GM06990 (cell line): ENCODE measurements around the gene SNTB2.
A peak's percentile ranks its signal among the peaks of the same experiment; 100 is the strongest.

Experiments used
- DNase-seq: peaks from one replicate; pipeline ENCODE4 v3.0.0-alpha.2; 2011; ENCODE audit not compliant: insufficient read length; ENCODE audit errors: extremely low read depth
- H3K27me3 ChIP-seq: replicated peaks from 2 replicates; pipeline ENCODE4 v1.6.0; 2011; ENCODE audit warnings: low read length; ENCODE audit not compliant: control insufficient read depth, insufficient read depth
- H3K36me3 ChIP-seq: 2 replicates; pipeline ENCODE4 v1.5.1; 2011; ENCODE audit warnings: low read length; ENCODE audit not compliant: control insufficient read depth, insufficient read depth
- H3K4me3 ChIP-seq: replicated peaks from 2 replicates; pipeline ENCODE4 v1.5.1; 2011; ENCODE audit warnings: low read depth, mild to moderate bottlenecking, control low read depth, low read length
- TF ChIP-seq, protein P1 (sequence below): IDR thresholded peaks from 2 replicates; pipeline ENCODE4 v1.5.1; 2011; ENCODE audit warnings: low read length, control low read depth, mild to moderate bottlenecking, inconsistent platforms; ENCODE audit not compliant: insufficient read depth, poor library complexity, severe bottlenecking

SNTB2 gene

DNA sequence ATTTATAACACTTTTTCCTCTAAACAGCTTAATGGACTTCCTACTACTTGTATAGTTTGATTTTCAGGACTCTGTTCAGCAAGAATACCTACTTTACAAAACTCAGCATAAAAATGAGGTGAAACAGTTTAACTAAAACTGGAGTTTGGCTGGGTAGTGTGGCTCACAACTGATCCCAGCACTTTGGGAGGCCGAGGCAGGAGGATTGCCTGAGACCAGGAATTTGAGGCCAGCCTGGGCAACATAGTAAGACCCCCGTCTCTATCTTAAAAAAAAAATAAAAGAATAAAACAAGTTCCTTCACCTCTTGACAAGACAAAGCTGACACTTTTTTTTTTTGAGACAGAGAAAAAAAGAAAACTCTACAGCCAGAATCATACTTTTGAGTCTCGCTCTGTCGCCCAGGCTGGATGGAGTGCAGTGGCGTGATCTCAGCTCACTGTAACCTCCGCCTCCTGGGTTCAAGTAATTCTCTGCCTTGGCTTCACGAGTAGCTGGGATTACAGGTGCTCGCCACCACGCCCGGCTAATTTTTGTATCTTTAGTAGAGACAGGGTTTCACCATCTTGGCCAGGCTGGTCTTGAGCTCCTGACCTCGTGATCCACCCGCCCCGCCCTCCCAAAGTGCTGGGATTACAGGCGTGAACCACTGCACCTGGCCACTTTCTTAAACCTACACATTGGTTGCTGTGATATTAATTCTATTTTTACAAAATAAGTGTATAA lies 140.8 kb downstream of the SNTB2 start:
- peaks cover 30% of the 10 kb centered on the region for H3K36me3 ChIP-seq
- DNase-seq: no peak
- TF ChIP-seq, protein P1, sequence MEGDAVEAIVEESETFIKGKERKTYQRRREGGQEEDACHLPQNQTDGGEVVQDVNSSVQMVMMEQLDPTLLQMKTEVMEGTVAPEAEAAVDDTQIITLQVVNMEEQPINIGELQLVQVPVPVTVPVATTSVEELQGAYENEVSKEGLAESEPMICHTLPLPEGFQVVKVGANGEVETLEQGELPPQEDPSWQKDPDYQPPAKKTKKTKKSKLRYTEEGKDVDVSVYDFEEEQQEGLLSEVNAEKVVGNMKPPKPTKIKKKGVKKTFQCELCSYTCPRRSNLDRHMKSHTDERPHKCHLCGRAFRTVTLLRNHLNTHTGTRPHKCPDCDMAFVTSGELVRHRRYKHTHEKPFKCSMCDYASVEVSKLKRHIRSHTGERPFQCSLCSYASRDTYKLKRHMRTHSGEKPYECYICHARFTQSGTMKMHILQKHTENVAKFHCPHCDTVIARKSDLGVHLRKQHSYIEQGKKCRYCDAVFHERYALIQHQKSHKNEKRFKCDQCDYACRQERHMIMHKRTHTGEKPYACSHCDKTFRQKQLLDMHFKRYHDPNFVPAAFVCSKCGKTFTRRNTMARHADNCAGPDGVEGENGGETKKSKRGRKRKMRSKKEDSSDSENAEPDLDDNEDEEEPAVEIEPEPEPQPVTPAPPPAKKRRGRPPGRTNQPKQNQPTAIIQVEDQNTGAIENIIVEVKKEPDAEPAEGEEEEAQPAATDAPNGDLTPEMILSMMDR: no peak

DNA sequence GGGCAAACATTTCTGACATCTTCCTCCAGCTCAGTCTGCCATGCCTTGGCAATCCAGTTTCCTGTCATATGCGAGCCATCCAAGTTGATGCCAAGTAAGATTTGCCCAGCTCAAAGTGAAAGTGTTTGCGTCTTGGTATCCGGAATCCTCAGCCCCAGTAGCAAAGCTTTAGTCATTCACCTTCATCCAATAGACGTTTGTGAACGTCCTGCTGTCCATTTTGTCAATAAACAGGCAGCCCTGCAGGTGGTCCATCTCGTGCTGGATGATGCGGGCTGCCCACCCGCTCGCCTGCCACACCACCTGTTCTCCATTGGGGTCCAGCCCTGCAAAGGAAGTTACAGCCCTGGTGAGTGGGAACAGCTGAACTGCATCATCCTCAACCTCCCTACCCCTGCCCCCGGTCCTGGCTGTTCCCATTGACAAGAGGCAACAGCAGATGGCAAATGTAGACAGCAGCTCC lies 141.9 kb downstream of the SNTB2 start:
- TF ChIP-seq, protein P1: no peak
- DNase-seq: no peak
- no peaks in the 10 kb centered on the region for H3K27me3 ChIP-seq
- H3K36me3 ChIP-seq: peaks cover 23% of the 10 kb centered on the region
- peak overlapping the region; percentile 94 for H3K4me3 ChIP-seq

More for the DNA sequence above, 140.8 kb downstream of the SNTB2 start:
- no peaks in the 10 kb centered on the region for H3K27me3 ChIP-seq
- 0 out of 2 replicates have a peak overlapping the region, but pooled peaks have one; percentile 11 for H3K4me3 ChIP-seq

DNA sequence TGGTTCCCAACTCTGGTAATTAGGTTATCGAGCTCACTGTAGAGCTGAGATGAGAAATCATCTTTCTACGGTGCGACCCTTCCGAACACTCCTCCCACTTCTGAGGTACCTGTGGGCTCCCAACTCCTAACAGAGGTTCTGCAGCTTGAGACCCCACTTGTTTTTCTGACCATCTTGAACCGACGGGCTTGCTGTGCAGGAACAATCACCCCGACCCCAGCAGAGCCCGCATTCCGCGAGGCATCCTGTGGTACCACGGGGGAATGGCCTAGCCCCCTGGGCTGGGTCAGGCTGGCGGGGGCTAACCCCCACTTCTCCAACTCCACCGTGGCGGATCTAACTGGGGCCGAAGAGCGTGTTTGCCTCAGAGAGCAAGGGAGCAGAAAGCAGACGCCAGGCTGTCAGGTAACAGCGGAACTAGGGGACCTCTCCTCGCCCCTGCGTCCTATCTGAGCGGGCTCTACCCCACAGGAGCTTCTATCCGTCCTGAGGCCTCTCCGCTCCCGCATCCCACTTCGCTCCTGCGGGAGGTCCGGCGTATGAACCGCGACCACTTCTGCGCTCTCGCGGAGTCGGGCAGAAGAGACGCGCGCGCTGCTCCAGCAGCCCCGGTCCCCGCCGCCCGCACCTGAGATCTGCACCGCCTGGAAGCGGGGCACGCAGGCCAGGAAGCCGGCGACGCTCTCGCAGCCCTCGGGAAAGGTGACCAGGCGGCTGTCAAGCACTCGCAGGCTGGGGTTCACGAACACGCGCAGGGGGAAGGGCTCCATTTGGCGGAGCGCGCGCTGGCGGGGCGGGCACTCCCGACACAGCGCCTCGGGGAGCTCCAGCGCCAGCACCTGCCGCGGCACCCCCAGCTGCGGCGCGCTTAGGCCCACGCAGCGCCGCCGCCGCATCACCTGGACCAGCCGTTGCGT lies 142.7 kb downstream of the SNTB2 start:
- TF ChIP-seq, protein P1: no peak
- H3K36me3 ChIP-seq: peaks cover 20% of the 10 kb centered on the region
- peak overlapping the region; percentile 94 for H3K4me3 ChIP-seq
- DNase-seq: peak; percentile 40
- H3K27me3 ChIP-seq: no peaks in the 10 kb centered on the region

DNA sequence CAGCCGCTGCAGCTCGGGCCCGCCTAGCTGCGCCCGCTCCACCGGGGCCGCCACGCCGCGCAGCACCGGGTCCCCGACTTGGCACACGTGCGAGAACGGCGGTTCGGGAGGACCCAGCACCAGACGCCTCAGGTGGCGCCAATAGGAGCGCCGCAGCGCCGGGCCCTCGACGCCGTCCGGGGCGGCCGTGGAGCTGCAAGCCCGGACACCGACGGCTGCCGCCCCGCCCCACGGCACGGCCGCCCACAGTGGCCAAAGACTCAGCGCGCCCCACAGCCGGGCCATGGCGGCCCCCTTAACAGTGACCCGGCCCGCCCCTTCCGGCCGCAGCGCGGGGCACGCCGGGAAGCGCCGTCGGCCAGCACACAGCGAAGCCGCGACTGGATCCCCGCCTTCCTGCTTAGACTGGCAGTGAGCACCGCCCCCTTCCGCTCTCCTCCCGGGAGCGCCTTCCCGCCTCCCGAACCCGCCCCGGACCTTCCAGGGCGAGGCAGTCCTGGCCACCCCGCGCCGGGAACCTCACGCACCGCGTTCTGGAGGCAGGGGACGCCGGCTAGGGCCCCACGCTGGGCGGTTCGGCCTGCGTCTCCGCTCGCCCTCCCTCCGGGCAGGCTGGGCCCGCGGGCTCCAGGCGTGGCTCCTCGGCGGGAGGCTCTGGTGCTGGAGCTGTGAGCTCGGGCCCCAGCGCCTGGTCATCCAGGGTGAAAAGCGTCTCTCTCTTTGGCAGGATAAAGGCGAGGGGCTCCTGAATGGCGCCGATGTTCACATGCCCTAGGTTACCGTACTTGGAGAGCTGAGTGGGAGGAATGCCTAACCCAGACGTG lies 143.5 kb downstream of the SNTB2 start, which contains the start of gene PDF:
Gene PDF, minus strand, starts transcription at position 303 of the 824 bp plus-strand sequence. Its CDS starts 18 bp downstream, at position 285.
- Histone ChIP-seq H3K36me3 (peaks cover 22% of the 10 kb centered on the region), H3K4me3 (peak within 1 kb of the TSS; percentile 94), H3K27me3 (no peaks in the 10 kb centered on the region)
- TF ChIP-seq, protein P1: no peak
- peak; percentile 92 for DNase-seq

DNA sequence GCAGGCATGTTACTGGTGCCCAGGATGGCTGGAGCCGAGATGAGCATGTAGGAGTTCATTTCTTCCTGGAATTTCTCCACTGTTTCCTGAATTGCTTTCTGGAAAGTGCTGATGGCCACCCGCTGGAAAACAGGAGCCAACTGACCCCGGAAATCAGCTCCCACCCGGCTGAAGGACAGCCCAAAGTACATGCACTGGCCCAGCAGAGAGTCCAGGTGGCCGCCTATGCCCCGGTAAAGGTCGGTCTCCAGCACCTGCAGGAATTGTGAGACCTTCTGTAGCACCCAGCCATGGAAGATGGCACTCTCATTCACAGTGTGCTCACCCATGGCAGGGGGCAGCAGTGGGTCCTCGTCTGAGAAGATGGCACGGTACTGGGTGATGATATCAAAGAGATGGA lies 147.7 kb downstream of the SNTB2 start:
- Histone ChIP-seq H3K36me3 (peaks cover 10% of the 10 kb centered on the region), H3K27me3 (no peaks in the 10 kb centered on the region), H3K4me3 (no peak overlapping the region)
- no peak for DNase-seq
- TF ChIP-seq, protein P1: no peak
